Measurements from ENCODE around the gene GPR183. TPM values are rescaled to one million over a fixed set of nuclear protein-coding genes. Genes with fewer than 3 reads are reported as not detected.
A peak's percentile ranks its signal among the peaks of the same experiment; 100 is the strongest.
"Not testable (repeated sequence)": the region's sequence is repeated elsewhere in the genome, so short reads cannot be mapped to it uniquely, and the experiment has no call there.

GPR183 gene
- total RNA-seq, 2 experiments from 2014 or later, result 8.6 to 10.0 TPM

GRCh38 chr13:99250982-99251825, 56.0 kb downstream of the GPR183 start:
- Mint-ChIP-seq H3K27me3 (no peaks in the 10 kb centered on the region), H3K4me1 (ENCODE audit: low read depth) (peaks cover 63% of the 10 kb centered on the region), H3K9me3 (peaks cover 6% of the 10 kb centered on the region), H3K4me3 (no peak overlapping the region), H3K36me3 (ENCODE audit: low read depth) (peaks cover 52% of the 10 kb centered on the region), H3K27ac (peak overlapping the region; percentile 67)
- peak; percentile 17 for ATAC-seq
- POLR2A ChIA-PET, result interaction anchor here (1.2 to 4.1 kb wide), 5 partner anchors 13 to 50 kb away, joined by 3 to 18 read pairs (median 4); partner anchors contain the start of gene UBAC2
- intact Hi-C loops (cut with micrococcal nuclease), result no loop called here
- DNase-seq, result no peak
- TF ChIP-seq, protein P1, sequence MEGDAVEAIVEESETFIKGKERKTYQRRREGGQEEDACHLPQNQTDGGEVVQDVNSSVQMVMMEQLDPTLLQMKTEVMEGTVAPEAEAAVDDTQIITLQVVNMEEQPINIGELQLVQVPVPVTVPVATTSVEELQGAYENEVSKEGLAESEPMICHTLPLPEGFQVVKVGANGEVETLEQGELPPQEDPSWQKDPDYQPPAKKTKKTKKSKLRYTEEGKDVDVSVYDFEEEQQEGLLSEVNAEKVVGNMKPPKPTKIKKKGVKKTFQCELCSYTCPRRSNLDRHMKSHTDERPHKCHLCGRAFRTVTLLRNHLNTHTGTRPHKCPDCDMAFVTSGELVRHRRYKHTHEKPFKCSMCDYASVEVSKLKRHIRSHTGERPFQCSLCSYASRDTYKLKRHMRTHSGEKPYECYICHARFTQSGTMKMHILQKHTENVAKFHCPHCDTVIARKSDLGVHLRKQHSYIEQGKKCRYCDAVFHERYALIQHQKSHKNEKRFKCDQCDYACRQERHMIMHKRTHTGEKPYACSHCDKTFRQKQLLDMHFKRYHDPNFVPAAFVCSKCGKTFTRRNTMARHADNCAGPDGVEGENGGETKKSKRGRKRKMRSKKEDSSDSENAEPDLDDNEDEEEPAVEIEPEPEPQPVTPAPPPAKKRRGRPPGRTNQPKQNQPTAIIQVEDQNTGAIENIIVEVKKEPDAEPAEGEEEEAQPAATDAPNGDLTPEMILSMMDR (IDR thresholded peaks at IDR 0.05), result no peak
- CTCF ChIA-PET, result interaction anchor here (0.9 to 2.2 kb wide), 6 partner anchors 14 to 75 kb away, joined by 3 to 7 read pairs (median 5); partner anchors contain the start of gene UBAC2

- CTCF ChIA-PET; H3K4me3 Mint-ChIP-seq; DNase-seq; ATAC-seq; H3K27me3 Mint-ChIP-seq; H3K9me3 Mint-ChIP-seq; intact Hi-C loops (cut with micrococcal nuclease): not testable (repeated sequence)
- H3K4me1 Mint-ChIP-seq (ENCODE audit: low read depth), result peaks cover 50% of the 10 kb centered on the region
- peak overlapping the region; percentile 64 for H3K27ac Mint-ChIP-seq
- peaks cover 48% of the 10 kb centered on the region for H3K36me3 Mint-ChIP-seq (ENCODE audit: low read depth)
- POLR2A ChIA-PET, result interaction anchor here (0.7 to 4.1 kb wide), 3 partner anchors 9 to 49 kb away, joined by 3 to 18 read pairs (median 3); partner anchors contain the start of gene UBAC2
Observed at GRCh38 chr13:99249606-99250005, 57.6 kb downstream of the GPR183 start.

DNA sequence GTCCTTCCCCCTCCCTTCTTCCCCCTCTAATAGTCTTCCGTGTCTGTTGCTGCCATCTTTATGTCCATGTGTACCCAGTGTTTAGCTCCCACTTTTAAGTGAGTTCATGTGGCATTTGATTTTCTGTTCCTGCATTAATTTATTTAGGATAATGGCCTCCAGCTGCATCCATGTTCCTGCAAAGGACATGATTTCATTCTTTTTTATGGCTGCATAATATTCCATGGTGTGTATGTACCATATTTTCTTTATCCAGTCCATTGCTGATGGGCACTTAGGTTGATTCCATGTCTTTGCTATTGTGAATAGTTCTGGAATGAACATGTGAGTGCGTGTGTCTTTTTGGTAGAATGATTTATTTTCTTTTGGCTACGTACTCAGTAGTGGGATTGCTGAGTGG, 58.0 kb downstream of the GPR183 start:
- ChIA-PET POLR2A (interaction anchor here (0.6 to 1.0 kb wide), 3 partner anchors 8 to 22 kb away, joined by 3 read pairs; no protein-coding TSS in a partner anchor), CTCF (interaction anchor here (0.7 to 1.4 kb wide), 2 partner anchors 9 to 17 kb away, joined by 4 read pairs; partner anchors contain the start of gene GPR18)
- H3K9me3 Mint-ChIP-seq; DNase-seq; ATAC-seq; H3K27ac Mint-ChIP-seq; H3K4me3 Mint-ChIP-seq; H3K27me3 Mint-ChIP-seq; intact Hi-C loops (cut with micrococcal nuclease): not testable (repeated sequence)
- H3K4me1 Mint-ChIP-seq (ENCODE audit: low read depth), result peaks cover 49% of the 10 kb centered on the region
- H3K36me3 Mint-ChIP-seq (ENCODE audit: low read depth), result peaks cover 49% of the 10 kb centered on the region

DNA sequence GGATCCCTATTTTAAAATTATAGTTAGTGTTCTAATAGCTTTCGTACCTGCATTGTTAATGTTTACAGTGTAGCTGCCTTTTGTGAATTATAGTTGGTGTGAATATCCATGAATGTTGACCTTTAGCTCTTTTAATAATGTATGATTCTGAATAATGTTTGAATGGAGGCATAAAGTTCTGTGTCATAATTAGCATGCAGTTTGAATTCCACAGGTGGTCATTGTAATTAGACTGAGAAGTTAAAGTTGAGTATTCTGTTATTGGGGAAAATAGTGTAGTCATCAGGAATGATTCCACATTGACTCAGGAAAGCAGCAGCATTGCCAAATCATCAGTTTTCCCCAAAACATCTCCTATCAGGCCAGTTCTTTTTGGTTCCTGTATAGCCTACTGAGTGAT, 61.1 kb downstream of the GPR183 start:
- Mint-ChIP-seq H3K9me3 (peaks cover 6% of the 10 kb centered on the region), H3K36me3 (ENCODE audit: low read depth) (peaks cover 50% of the 10 kb centered on the region), H3K27me3 (no peaks in the 10 kb centered on the region), H3K4me3 (no peak overlapping the region), H3K4me1 (ENCODE audit: low read depth) (peaks cover 29% of the 10 kb centered on the region), H3K27ac (no peak overlapping the region)
- intact Hi-C loops (cut with micrococcal nuclease), result no loop called here
- ATAC-seq (no peak), DNase-seq (no peak)
- TF ChIP-seq, protein P1 (IDR thresholded peaks at IDR 0.05), result no peak
- ChIA-PET POLR2A (interaction anchor here (1.9 kb wide), 1 partner anchor 46 kb away, joined by 7 read pairs; the partner anchor contains the start of gene UBAC2), CTCF (interaction anchor here (0.7 to 1.8 kb wide), 3 partner anchors 9 to 46 kb away, joined by 3 to 10 read pairs (median 5); partner anchors contain the start of gene UBAC2)

Small RNAs within 50 kb of the gene (microRNA-seq; reads per million reads assigned to microRNA genes)
- not detected for gene MIR623 (ENCODE audit: borderline microRNAs expressed, borderline replicate concordance)

Other genes starting within 250 kb of the GPR183 start
- 10 to 100 TPM; 63.7 to 68.4 TPM for gene UBAC2, start 106.5 kb downstream of the GPR183 start, total RNA-seq
- gene GPR18, start 49.0 kb downstream of the GPR183 start, total RNA-seq, result 10 to 100 TPM; 11.4 to 11.6 TPM
- 10 to 100 TPM; 48.0 to 48.1 TPM for gene TM9SF2, start 194.1 kb upstream of the GPR183 start, total RNA-seq